Lower lobe of right lung (tissue), 2 donors: Measurements from ENCODE around the gene COQ6. TPM values are rescaled to one million over a fixed set of nuclear protein-coding genes. Genes with fewer than 3 reads are reported as not detected.
"Not testable (repeated sequence)": the region's sequence is repeated elsewhere in the genome, so short reads cannot be mapped to it uniquely, and the experiment has no call there.

ENCODE experiments used
- ATAC-seq, 2 donors: fragments of 200-7000 bp; cut with Tn5 transposase; one replicate each; pipeline ENCODE4 v1.9.1; 2020 to 2022; ENCODE audit warnings: mild to moderate bottlenecking in 2 of 2, moderate library complexity in 2 of 2
- DNase-seq: peaks from one replicate; pipeline ENCODE4 v3.0.0-alpha.2; 2020
- H3K27ac ChIP-seq: fragments of 200-600 bp; one replicate; pipeline ENCODE4 v1.8.0; 2022
- H3K27me3 ChIP-seq: fragments of 200-600 bp; one replicate; pipeline ENCODE4 v1.8.0; 2022; ENCODE audit warnings: low read depth
- H3K36me3 ChIP-seq: fragments of 200-600 bp; one replicate; pipeline ENCODE4 v1.8.0; 2022; ENCODE audit warnings: mild to moderate bottlenecking
- H3K4me1 ChIP-seq: fragments of 200-600 bp; one replicate; pipeline ENCODE4 v1.8.0; 2022
- H3K4me3 ChIP-seq: fragments of 200-600 bp; one replicate; pipeline ENCODE4 v1.8.0; 2022; ENCODE audit warnings: mild to moderate bottlenecking
- H3K9me3 ChIP-seq: fragments of 200-600 bp; one replicate; pipeline ENCODE4 v1.8.0; 2022
- intact Hi-C: fragments of 100-400 bp; cut with DNase I; formaldehyde crosslinking; loops from one replicate; pipeline ENCODE4 v1.11.0; 2022
- total RNA-seq: library from RNA; stranded (reverse); fragmentation: NEBNext Ultra II Directional; extraction: Animal tissue kit (Norgen Biotek cat#: 25700); gene quantifications from one replicate; pipeline ENCODE4 v1.2.1, GENCODE V29; 2021
- TF ChIP-seq, protein P1 (sequence below): fragments of 200-600 bp; IDR thresholded peaks from one replicate; pipeline ENCODE4 v1.8.0; 2022; ENCODE audit warnings: antibody characterized with exemption, mild to moderate bottlenecking
- donor health status: DM: no; HTN: yes; CAD: no; lungs with severe emphysema.

Gene COQ6
- total RNA-seq, 1 donor from 2014 or later = 17.0 TPM

GRCh38 chr14:73977896-73978295 is 27.8 kb downstream of the COQ6 start:
- Histone ChIP-seq H3K27me3 (no peaks in the 10 kb centered on the region), H3K4me3 (no peak overlapping the region), H3K4me1 (no peaks in the 10 kb centered on the region), H3K9me3 (no peaks in the 10 kb centered on the region), H3K36me3 (peaks cover 54% of the 10 kb centered on the region), H3K27ac (no peak overlapping the region)
- intact Hi-C loops = no loop called here
- DNase-seq (no peak), ATAC-seq (no peak)
- TF ChIP-seq, protein P1, sequence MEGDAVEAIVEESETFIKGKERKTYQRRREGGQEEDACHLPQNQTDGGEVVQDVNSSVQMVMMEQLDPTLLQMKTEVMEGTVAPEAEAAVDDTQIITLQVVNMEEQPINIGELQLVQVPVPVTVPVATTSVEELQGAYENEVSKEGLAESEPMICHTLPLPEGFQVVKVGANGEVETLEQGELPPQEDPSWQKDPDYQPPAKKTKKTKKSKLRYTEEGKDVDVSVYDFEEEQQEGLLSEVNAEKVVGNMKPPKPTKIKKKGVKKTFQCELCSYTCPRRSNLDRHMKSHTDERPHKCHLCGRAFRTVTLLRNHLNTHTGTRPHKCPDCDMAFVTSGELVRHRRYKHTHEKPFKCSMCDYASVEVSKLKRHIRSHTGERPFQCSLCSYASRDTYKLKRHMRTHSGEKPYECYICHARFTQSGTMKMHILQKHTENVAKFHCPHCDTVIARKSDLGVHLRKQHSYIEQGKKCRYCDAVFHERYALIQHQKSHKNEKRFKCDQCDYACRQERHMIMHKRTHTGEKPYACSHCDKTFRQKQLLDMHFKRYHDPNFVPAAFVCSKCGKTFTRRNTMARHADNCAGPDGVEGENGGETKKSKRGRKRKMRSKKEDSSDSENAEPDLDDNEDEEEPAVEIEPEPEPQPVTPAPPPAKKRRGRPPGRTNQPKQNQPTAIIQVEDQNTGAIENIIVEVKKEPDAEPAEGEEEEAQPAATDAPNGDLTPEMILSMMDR = no peak

DNA sequence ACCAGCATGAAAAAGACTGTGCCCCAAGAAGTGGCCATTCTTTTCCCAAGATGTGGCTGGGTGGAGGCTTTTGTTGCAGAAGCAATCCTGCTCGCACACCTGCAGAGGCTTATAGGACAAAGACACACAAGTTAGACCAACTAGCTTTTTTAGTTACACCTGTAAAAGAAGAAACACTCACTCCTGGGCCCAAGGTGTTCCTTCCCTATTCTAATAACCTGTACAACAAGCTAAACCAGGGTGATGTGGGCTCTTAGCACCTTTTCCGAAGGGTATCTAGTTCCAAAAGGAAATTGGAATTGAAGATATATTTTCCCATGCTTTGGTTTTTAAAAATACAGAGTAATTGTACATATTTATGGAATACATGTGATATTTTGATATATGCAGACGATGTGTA is 38.0 kb downstream of the COQ6 start:
- H3K4me1 ChIP-seq = no peaks in the 10 kb centered on the region
- no peaks in the 10 kb centered on the region for H3K9me3 ChIP-seq
- TF ChIP-seq, protein P1 = no peak
- H3K27me3 ChIP-seq = no peaks in the 10 kb centered on the region
- DNase-seq (no peak), ATAC-seq (no peak)
- no peak overlapping the region for H3K27ac ChIP-seq
- peaks cover 34% of the 10 kb centered on the region for H3K36me3 ChIP-seq
- H3K4me3 ChIP-seq = no peak overlapping the region
- intact Hi-C loops = no loop called here

DNA sequence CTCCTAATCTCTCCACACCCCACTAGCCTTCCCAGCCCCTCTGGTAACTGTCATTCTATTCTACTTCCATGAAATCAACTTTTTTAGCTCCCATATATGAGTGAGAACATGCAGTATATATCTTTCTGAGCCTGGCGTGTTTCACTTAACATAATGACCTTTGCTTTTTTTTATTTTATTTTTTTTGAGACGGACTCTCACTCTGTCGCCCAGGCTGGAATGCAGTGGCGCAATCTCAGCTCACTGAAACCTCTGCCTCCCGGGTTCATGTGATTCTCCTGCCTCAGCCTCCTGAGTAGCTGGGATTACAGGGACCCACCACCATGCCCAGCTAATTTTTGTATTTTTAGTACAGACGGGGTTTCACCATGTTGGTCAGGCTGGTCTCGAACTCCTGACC is 38.6 kb downstream of the COQ6 start:
- H3K27ac ChIP-seq, intact Hi-C loops, H3K9me3 ChIP-seq, DNase-seq, ATAC-seq, H3K4me3 ChIP-seq, H3K27me3 ChIP-seq, H3K4me1 ChIP-seq: not testable (repeated sequence)
- H3K36me3 ChIP-seq = peaks cover 34% of the 10 kb centered on the region

- ATAC-seq (no peak), DNase-seq (no peak)
- Histone ChIP-seq H3K36me3 (peaks cover 30% of the 10 kb centered on the region), H3K4me3 (no peak overlapping the region), H3K9me3 (no peaks in the 10 kb centered on the region), H3K27ac (no peak overlapping the region), H3K27me3 (no peaks in the 10 kb centered on the region), H3K4me1 (no peaks in the 10 kb centered on the region)
- TF ChIP-seq, protein P1 = no peak
- intact Hi-C loops = no loop called here
These were observed 41.0 kb downstream of the COQ6 start for GRCh38 chr14:73991092-73991491.

DNA sequence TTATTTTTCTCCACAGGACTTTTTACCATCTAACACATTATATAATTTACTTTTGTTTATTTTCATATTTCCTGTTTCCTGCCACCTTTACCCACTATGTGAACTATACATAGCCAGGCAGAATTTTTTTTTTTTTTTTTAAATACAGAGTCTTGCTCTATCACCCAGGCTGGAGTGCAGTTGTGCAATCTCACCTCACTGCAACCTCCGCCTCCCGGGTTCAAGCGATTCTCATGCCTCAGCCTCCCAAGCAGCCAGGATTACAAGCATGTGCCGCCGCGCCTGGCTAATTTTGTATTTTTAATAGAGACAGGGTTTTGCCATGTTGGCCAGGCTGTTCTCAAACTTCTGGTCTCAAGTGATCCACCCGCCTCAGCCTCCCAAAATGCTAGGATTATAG is 44.8 kb downstream of the COQ6 start:
- H3K36me3 ChIP-seq = peaks cover 14% of the 10 kb centered on the region
- H3K4me3 ChIP-seq, DNase-seq, intact Hi-C loops, H3K27me3 ChIP-seq, H3K4me1 ChIP-seq, H3K27ac ChIP-seq, ATAC-seq, H3K9me3 ChIP-seq: not testable (repeated sequence)

DNA sequence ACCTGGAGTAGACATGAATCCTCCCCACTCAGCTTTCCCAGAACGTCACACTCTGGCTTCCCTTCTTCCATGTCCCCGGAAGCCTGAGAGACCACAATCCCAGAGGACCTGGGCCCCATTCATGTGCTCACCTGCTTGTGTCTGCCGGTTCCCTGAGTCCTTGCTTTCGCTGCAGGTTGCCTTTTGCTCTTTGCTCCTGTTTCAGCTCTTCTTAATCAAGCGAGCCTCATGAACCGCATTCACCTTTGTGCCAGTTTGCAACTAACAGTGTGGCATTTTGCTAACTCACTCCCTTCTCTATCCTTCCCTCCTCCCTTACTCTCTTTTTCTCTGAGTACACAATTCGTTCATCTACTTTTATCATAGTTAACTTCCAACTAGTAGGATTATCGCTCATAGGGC is 45.9 kb downstream of the COQ6 start:
- DNase-seq (no peak), ATAC-seq (no peak)
- H3K27ac ChIP-seq = no peak overlapping the region

More for the DNA sequence above, 45.9 kb downstream of the COQ6 start:
- no peak overlapping the region for H3K4me3 ChIP-seq
- TF ChIP-seq, protein P1 = no peak
- no peaks in the 10 kb centered on the region for H3K4me1 ChIP-seq
- intact Hi-C loops = no loop called here
- no peaks in the 10 kb centered on the region for H3K27me3 ChIP-seq
- H3K36me3 ChIP-seq = peaks cover 19% of the 10 kb centered on the region
- H3K9me3 ChIP-seq = no peaks in the 10 kb centered on the region
